ENCODE measurements around the gene CYP2E1.
"Not testable (repeated sequence)": the region's sequence is repeated elsewhere in the genome, so short reads cannot be mapped to it uniquely, and the experiment has no call there.

CYP2E1 gene

DNA sequence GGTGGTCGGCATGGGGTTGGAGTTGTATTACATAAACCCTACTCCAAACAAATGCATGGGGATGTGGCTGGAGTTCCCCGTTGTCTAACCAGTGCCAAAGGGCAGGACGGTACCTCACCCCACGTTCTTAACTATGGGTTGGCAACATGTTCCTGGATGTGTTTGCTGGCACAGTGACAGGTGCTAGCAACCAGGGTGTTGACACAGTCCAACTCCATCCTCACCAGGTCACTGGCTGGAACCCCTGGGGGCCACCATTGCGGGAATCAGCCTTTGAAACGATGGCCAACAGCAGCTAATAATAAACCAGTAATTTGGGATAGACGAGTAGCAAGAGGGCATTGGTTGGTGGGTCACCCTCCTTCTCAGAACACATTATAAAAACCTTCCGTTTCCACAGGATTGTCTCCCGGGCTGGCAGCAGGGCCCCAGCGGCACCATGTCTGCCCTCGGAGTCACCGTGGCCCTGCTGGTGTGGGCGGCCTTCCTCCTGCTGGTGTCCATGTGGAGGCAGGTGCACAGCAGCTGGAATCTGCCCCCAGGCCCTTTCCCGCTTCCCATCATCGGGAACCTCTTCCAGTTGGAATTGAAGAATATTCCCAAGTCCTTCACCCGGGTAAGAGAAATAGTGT, at the start of gene CYP2E1:
Gene CYP2E1, plus strand, starts transcription at position 407 of the 632 bp plus-strand sequence. Its CDS starts 33 bp downstream, at position 440.
- no peak for FAIRE-seq

GRCh38 chr10:133481086-133481643, 46.0 kb upstream of the CYP2E1 start:
- no peak for FAIRE-seq

GRCh38 chr10:133481657-133482056, 45.5 kb upstream of the CYP2E1 start:
- FAIRE-seq, result no peak

DNA sequence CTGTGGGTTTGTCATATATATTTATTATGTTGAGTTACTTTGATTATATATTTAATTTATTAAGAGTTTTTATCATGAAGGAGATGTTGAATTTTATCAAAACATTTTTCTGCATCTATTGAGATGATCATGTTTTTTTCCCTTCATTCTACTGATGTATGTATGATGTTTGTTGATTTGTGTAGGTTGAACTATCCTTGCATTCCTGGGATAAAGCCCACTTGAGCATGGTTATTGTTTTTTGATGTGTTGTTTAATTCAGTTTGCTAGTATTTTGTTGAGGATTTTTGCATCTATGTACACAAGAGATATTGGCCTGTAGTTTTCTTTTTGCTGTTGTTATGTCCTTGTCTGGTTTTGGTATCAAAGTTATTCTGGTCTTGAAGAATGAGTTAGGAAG, 42.3 kb upstream of the CYP2E1 start:
- FAIRE-seq, result no peak

GRCh38 chr10:133487085-133487484, 40.1 kb upstream of the CYP2E1 start:
- FAIRE-seq, result no peak

- no peak for FAIRE-seq
These were observed 38.8 kb upstream of the CYP2E1 start for GRCh38 chr10:133488354-133488753.

- no peak for FAIRE-seq
These were observed 37.2 kb upstream of the CYP2E1 start for GRCh38 chr10:133489816-133490588.

DNA sequence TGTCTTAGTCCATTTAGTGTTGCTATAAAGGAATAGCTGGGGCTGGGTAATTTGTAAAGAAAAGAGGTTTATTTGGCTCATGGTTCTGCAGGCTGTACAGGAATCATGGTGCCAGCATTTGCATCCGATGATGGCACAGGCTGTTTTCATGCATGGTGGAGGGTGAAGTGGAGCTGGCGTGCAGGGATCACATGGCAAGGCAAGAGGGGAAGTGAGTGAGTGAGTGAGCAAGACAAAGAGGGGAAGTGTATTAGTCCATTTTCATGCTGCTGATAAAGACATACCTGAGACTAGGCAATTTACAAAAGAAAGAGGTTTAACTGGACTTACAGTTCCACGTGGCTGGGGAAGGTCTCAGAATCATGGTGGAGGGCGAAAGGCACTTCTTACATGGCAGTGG, 33.6 kb upstream of the CYP2E1 start:
- FAIRE-seq, result not testable (repeated sequence)

- not testable (repeated sequence) for FAIRE-seq
These were observed 29.8 kb upstream of the CYP2E1 start for GRCh38 chr10:133497363-133497762.

- FAIRE-seq, result not testable (repeated sequence)
These were observed 28.0 kb upstream of the CYP2E1 start for GRCh38 chr10:133499176-133499575.

DNA sequence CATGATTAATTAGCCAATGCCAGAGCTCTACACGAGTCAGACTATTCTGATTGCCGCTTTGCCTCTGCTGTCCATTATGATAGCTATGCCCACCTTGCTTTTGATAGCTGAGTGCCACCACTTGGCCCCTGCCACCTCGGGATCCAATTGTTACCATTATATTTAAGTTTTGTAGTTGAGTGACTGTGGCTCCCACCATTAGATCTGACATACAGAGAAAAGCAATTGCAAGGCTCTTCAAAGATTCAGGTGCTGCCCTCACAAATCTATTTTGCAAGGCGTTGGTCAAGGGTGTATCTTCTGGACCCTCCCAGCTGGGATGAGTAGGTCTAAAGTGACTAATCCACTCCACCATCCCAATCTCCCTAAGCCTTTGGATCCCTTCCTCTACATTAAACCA, 26.3 kb upstream of the CYP2E1 start:
- not testable (repeated sequence) for FAIRE-seq

- no peak for FAIRE-seq
These were observed 17.5 kb upstream of the CYP2E1 start for GRCh38 chr10:133509700-133510099.

GRCh38 chr10:133511408-133511807, 15.8 kb upstream of the CYP2E1 start:
- no peak for FAIRE-seq

- FAIRE-seq, result peak; percentile 21
These were observed 15.1 kb upstream of the CYP2E1 start for GRCh38 chr10:133511907-133512528.

DNA sequence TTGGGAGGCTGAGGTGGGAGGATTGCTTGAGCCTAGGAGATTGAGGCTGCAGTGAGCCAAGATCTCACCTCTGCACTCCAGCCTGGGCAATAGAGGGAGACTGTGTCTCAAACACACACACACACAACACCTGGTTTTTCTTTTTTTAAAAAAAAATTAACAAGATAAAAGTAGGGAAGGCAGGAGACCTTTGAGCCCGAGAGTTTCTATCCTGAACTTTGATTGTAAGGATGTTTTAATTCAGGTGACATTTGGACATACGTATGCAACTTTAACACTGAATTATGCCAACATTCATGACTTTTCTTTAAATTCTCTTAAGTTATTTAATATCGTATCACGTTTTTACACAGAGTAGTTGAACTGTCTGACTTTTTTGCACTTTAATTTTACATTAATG, 11.7 kb upstream of the CYP2E1 start:
- FAIRE-seq, result no peak

DNA sequence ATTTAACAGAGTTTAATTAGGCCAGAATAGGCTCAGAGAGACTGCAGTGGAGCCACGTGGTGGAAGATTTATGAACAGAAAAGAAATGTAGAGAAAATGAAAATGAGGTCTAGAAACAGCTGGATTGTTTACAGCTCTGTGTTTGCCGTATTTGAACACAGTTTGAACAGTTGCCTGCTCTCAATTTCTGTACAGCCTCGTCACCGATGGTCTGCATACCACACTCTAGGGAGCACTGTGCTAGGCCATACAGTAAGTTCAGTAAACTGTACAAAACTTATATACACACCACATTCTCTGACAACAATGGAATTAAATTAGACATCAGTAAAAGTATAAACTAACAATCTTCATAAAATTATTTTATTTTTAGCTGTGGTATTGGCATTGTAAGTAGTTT, 11.1 kb upstream of the CYP2E1 start:
- FAIRE-seq, result no peak

DNA sequence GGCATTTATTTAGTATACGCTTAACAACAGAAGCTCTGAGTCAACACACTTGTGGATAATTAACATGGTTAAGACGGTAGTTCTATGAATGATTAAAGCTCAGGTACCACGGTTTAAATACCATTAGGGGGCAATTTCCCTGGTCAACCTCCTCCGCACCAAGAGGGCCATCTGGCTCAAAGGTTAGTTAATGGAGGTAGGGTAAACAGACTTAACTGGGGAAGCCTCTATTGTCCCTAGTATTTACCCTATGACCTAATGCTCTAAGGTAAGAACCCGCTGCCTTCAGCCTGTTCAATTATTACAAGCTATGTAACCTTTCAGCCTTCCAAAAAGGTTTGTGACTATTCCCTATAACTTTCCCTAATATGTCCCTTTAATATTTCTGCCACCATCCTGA, 8.6 kb upstream of the CYP2E1 start:
- FAIRE-seq, result not testable (repeated sequence)

DNA sequence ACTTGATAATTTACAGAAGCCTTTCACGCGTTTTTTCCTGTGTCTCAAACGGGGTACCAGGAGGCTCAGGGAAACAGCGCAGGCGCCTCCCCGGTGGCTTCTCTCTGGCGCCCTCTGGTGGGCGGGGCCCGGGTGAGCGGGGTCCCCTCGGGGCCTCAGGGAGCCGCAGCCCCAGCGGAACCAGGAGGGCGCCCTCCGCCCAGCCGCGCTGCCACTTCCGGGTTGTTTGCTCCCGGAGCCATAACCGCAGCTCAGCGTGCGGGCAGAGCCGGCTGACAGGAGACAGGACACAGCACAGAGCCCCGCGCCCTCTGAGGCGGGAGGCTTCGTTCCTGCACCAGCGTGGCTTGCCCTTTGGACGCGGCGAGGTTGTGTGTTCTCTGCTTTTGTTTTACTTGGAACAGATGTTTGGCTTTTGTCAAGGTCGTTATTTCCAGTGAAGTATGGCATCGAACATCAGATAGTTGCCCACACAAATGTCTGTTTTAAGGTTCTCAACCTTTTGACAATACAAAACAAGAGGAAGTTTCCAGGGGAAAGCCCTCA, 6.9 kb upstream of the CYP2E1 start:
- no peak for FAIRE-seq

DNA sequence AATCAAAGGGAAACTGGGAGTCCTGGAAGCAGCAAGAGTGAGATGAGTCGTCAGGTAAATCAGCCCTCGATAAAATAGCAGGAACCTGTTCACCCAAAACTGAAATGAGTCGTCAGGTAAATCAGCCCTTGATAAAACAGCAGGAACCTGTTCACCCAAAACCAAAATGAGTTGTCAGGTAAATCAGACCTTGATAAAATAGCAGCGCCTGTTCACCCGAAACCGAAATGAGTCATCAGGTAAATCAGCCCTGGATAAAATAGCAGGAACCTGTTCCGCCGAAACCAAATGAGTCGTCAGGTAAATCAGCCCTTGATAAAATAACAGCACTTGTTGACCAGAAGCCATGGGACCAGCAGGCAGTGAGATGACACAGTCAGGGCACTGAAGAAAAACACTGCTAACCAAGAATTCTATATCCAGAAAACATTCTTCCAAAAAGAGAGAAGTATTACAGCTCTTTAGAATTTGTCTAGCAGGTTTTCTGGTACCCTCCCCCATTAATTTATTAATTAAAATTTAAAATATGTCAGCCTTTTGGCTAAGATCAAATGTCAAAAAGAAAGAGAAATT, 3.4 kb upstream of the CYP2E1 start:
- FAIRE-seq, result no peak

DNA sequence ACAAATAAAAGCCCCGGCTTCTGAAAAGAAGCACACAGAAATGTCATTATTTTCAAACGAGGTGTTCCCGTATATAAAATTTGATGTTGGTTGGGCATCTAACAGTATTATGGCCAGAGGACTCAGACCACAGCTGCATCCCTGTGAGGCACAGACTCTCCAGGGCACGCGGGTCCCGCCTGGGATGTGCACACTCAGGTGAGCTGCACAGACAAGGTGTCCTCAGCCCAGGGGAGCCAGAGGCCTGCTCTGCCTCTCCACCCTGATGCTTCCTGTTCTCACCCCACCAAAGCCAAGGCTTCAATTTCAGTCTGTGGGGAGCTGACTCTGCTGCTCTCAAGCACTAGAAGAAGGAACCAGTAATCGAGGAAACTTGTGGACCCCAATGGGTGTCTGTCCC, 1.7 kb upstream of the CYP2E1 start:
- FAIRE-seq, result no peak

DNA sequence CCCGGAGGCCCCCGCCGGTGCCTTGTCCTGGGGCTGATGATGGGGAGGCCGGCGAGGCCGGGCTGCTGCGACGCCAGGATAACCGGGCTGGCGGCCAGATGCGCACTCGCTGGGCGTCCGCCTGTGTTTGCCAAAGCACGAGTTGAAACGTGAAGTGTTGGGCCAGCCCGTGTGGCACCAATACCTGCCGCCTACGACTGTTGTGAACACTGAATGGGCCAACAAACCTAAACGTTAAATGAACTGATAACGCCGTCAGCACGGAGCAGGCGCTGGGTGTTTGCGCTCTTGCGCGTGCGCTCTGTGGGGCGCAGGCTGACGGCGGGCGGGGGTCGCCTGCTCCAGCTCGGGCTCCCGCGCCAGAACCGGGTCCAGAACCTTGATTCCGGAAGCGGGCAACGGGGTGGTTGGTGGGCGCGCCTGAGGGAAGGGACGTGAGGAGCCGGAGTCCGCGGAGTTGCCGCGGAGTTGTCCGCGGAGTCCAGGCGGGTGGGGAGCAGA, 658 bp downstream of the CYP2E1 start:
- no peak for FAIRE-seq

DNA sequence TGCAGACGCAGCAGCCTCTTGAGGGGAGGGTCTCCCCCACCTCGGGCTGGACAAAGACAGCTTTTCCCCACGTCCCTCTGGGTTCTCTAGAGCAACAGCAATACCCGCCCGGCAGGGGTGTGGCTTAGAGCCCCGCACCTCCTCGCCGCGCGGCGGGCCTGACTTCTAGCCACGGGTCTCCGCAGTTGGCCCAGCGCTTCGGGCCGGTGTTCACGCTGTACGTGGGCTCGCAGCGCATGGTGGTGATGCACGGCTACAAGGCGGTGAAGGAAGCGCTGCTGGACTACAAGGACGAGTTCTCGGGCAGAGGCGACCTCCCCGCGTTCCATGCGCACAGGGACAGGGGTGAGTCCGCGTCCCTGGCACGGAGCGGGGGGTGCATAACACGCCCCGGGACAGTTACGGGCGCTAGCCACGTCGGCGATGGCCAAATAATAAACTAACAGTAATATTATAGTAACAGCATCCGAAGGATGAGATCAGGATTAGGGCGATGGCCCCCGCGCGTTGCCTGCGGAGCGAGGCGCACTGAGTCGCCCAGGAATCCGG, 1.2 kb downstream of the CYP2E1 start:
- FAIRE-seq, result no peak
